Activated CD4-positive, CD25-positive, alpha-beta regulatory T cell (primary cell): ENCODE data around the gene SF3A1.
"Not testable (repeated sequence)": the region's sequence is repeated elsewhere in the genome, so short reads cannot be mapped to it uniquely, and the experiment has no call there.

Experiments used
- DNase-seq, 4 experiments: peaks; one replicate each; lab custom pipeline; 2025; lab: John Stamatoyannopoulos, UW

The SF3A1 gene

GRCh38 chr22:30351226-30351625 is 5.5 kb downstream of the SF3A1 start:
- DNase-seq: no peak

GRCh38 chr22:30348809-30349208 is 7.9 kb downstream of the SF3A1 start:
- DNase-seq: no peak

- DNase-seq: no peak
Observed at GRCh38 chr22:30348404-30348803, 8.3 kb downstream of the SF3A1 start.

GRCh38 chr22:30347255-30347892 is 9.3 kb downstream of the SF3A1 start:
- DNase-seq: no peak

GRCh38 chr22:30344447-30345200 is 12.1 kb downstream of the SF3A1 start:
- DNase-seq: no peak

- DNase-seq: no peak
Observed at GRCh38 chr22:30340911-30341685, 15.6 kb downstream of the SF3A1 start.

GRCh38 chr22:30338802-30339201 is 17.9 kb downstream of the SF3A1 start:
- DNase-seq: no peak

- DNase-seq: not testable (repeated sequence)
Observed at GRCh38 chr22:30338341-30338740, 18.4 kb downstream of the SF3A1 start.

GRCh38 chr22:30337461-30337778 is 19.3 kb downstream of the SF3A1 start:
- no peak for DNase-seq

- no peak for DNase-seq
Observed at GRCh38 chr22:30336752-30337460, 19.8 kb downstream of the SF3A1 start.

GRCh38 chr22:30335236-30335635 is 21.5 kb downstream of the SF3A1 start:
- no peak for DNase-seq

GRCh38 chr22:30334646-30335045 is 22.0 kb downstream of the SF3A1 start:
- no peak for DNase-seq

- DNase-seq: no peak
Observed at GRCh38 chr22:30333707-30334087, 23.0 kb downstream of the SF3A1 start.

GRCh38 chr22:30332994-30333706 is 23.5 kb downstream of the SF3A1 start:
- no peak for DNase-seq

- DNase-seq: no peak
Observed at GRCh38 chr22:30332551-30332950, 24.1 kb downstream of the SF3A1 start.

GRCh38 chr22:30328466-30329049 is 28.1 kb downstream of the SF3A1 start:
- no peak for DNase-seq

GRCh38 chr22:30327864-30328345 is 28.8 kb downstream of the SF3A1 start:
- no peak for DNase-seq

GRCh38 chr22:30326706-30327362 is 29.9 kb downstream of the SF3A1 start, which contains the start of gene TBC1D10A:
Gene TBC1D10A, minus strand, starts transcription at chr22:30326941. Its CDS starts 60 bp downstream, at chr22:30326881.
- DNase-seq: peak; percentile 81 to 96 (median 90)

GRCh38 chr22:30326255-30326705 is 30.4 kb downstream of the SF3A1 start:
- no peak for DNase-seq

GRCh38 chr22:30325724-30326254 is 30.9 kb downstream of the SF3A1 start:
- no peak for DNase-seq
